ENCODE data around the gene GNA14.
"Not testable (repeated sequence)": the region's sequence is repeated elsewhere in the genome, so short reads cannot be mapped to it uniquely, and the experiment has no call there.

The GNA14 gene

GRCh38 chr9:77643871-77644270 lies 4.3 kb downstream of the GNA14 start:
- DNase-seq (ENCODE audit: low read depth in 2 of 2) = no peak

- DNase-seq (ENCODE audit: low read depth in 2 of 2) = no peak
Measured at GRCh38 chr9:77640741-77641580, 7.2 kb downstream of the GNA14 start.

DNA sequence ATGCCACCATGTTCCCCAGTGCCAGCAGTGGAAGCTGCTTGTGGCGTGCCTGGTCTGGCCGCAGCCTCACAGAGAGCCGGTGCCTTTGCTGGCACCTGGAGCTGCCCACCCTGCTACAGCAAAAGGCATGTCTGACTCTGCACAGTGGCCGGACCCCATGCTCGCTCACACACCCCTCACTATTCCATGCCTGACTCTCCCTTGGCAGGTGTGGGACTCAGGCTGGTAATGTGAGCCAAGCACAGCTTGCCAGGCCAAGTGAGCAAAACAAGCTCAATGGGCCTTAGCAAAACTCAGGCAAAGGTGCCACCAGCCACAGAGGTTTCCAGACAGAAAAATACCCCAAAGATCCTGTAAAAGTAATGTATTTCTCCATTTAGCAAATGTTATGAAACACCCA lies 15.5 kb downstream of the GNA14 start:
- no peak for DNase-seq (ENCODE audit: low read depth in 2 of 2)

- not testable (repeated sequence) for DNase-seq (ENCODE audit: low read depth in 2 of 2)
Measured at GRCh38 chr9:77628864-77629263, 19.3 kb downstream of the GNA14 start.

DNA sequence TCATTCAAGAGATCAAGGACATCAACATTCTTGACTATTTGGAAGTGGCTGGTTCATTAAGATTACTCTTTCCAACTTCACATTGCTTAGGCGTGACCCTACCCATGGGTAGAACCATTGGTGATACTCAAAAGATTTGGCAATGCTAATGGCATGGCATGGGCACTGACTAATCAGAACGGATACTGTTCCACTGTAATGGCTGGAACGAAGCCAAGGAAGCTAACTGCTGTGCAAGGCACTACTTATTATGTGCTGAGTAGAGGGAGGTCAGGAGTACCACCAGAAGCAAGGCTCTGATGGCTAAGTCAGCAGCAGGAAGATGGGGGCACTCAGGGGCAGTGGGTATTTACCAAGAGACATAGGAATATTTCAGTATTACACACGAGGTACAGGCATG lies 31.9 kb downstream of the GNA14 start:
- no peak for DNase-seq (ENCODE audit: low read depth in 2 of 2)

DNA sequence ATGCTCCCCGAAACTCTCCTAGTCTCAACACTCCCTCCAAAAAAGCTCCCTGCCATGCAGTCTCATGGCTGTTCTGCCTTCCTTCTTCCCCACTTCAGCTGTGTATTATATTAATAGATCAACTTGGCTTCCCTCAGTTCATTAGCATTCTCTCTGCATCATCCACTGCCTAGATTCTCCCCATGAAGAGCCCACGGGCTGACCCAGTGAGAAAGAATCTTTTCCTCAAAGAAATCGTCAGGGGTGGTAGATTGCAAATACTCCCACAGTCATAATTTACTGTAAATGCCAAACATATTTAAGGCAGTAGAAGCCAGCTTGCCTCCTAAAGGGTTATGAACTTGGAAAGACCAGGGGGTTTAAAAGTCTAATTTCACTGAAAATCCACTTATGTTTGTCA lies 33.5 kb downstream of the GNA14 start:
- DNase-seq (ENCODE audit: low read depth in 2 of 2) = no peak

GRCh38 chr9:77606526-77606925 lies 41.6 kb downstream of the GNA14 start:
- no peak for DNase-seq (ENCODE audit: low read depth in 2 of 2)

DNA sequence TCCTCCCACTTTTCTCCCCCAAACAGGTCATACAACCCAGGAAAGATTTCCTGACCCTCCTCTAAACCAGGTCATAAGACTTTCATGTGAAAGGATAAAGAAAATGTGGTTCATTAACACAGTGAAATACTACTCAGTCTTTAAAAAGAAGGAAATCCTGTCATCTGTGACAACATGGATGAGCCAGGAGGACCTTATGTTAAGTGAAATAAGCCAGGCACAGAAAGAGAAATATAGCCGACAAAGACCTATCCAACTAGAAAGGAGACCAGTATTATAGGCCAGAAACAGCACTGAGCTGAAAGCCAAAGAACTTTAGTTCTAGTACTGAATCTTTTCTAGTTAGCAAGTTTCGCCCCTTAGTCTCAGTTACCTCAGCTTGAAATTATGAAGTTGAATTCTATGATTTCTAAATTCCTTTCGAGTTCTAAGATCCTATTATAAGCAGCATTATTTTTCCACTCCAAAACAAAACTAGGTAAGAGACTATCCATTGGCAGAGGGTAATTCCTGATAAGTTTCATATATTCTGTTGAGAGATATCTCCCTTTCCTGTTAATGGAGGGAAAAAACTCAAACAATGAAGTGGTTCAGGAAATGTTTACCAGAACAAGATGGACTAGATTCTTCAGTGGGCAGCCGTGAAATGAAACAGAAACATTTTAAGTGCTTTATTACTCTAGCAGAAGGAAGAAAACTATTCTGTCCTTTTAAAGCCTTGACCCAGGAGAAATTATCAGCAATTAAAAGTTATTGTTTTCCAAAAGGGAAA lies 42.5 kb downstream of the GNA14 start:
- no peak for DNase-seq (ENCODE audit: low read depth in 2 of 2)

GRCh38 chr9:77604316-77604715 lies 43.8 kb downstream of the GNA14 start:
- no peak for DNase-seq (ENCODE audit: low read depth in 2 of 2)

DNA sequence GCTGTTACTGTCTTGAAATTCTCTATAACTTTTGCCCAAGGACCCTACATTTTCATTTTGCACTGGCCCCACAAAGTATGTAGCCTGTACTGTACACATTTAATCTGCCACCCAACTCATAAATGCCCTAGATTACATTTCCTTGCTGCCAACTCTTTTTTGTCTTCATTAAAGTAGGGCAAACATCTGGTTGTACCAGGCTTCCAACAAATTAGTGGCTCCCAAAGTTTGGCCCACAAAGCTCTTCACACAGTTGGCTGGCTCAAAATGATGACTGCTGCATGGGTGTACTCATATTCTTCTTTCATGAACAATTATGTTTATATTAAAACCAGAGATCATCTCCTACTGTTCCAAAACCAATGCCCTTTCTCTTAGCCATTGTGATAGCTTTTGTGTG lies 45.3 kb downstream of the GNA14 start:
- DNase-seq (ENCODE audit: low read depth in 2 of 2) = no peak

GRCh38 chr9:77601476-77602099 lies 46.5 kb downstream of the GNA14 start:
- no peak for DNase-seq (ENCODE audit: low read depth in 2 of 2)

DNA sequence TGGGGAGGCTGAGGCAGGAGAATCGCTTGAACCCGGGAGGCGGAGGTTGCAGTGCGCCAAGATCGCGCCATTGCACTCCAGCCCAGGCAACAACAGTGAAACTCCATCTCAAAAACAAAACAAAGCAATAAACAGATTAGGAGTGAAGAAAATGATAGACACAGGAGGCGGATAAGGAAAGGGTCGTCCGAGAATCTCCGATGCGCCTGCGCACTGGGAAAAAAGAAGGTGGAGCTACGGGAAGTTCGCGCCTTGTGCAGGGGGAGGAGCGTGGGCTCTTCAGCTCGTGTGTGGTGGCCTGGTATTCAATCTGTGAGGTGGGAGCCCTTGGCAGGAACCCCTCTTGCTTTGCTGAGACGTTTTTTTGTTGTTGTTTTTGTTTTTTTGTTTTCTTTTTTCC lies 47.3 kb downstream of the GNA14 start:
- no peak for DNase-seq (ENCODE audit: low read depth in 2 of 2)

GRCh38 chr9:77599492-77599891 lies 48.6 kb downstream of the GNA14 start:
- no peak for DNase-seq (ENCODE audit: low read depth in 2 of 2)

- no peak for DNase-seq (ENCODE audit: low read depth in 2 of 2)
Measured at GRCh38 chr9:77598991-77599390, 49.1 kb downstream of the GNA14 start.

DNA sequence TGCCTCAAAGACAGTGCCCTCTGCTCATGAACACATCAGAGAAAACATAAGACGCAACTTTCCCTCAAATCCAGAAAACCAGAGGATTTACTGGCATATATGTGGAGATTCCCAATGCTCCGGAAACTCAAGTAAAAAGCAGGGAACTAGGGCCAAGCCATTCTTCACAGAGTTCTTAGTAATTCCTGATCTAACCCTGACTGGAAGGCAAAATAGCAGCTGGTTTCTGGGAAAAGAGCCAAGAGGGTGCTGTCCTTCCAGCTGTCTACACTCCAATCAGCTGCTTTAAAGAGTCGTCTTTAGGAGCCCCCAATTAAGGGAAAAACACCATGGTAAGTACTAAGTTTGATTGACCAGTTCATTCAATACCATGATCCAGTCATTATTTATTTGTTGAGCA lies 49.6 kb downstream of the GNA14 start:
- no peak for DNase-seq (ENCODE audit: low read depth in 2 of 2)

- DNase-seq (ENCODE audit: low read depth in 2 of 2) = no peak
Measured at GRCh38 chr9:77597057-77597456, 51.1 kb downstream of the GNA14 start.

DNA sequence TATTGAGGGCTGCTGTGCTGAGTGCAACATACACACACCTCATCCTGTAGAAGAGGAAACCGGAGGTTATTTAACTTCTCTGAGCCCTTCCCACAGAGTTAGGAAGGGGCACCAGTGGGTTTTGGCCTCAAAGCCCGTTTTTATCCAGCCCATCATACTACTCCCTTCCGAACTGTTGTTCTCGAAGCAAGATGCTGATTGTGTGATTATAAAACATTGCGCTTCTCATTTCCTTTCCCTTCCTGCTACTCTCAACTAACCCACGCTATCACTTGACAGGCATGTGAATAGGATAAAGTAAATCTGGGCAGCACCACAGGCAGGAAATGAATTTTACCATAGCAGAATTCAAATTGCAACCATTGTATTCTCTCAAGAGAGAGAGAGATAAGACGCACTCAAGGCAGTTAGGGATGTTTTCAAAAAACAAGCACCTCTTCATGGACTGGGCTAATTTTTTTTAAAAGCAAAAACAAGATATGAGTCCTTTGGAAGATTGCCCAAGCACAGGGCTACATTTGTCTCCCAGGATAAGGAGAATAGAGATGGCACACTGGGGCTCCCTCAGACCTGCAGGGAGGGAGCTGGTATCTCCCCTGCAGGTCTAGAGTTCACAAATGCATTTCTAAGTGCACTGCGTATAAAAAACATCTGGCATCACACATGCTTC lies 52.6 kb downstream of the GNA14 start:
- no peak for DNase-seq (ENCODE audit: low read depth in 2 of 2)

GRCh38 chr9:77594963-77595362 lies 53.2 kb downstream of the GNA14 start:
- no peak for DNase-seq (ENCODE audit: low read depth in 2 of 2)

DNA sequence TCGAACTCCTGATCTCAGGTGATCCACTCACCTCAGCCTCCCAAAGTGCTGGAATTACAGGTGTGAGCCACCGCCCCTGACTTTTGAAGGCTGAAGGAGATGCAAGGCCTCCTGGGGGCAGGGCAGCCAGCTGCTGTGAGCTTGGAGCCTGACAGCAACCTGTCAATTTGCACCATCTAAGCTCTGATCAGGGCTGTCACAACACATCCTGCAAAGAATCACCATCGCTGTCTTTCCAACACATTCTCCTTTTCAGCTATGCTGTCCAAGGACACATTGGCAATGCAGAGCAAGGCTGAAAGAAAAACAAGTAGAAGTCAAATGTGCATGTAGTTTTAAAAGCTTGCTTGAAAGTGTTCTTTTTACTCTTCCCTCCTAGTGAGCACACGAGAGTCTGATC lies 54.6 kb downstream of the GNA14 start:
- no peak for DNase-seq (ENCODE audit: low read depth in 2 of 2)

DNA sequence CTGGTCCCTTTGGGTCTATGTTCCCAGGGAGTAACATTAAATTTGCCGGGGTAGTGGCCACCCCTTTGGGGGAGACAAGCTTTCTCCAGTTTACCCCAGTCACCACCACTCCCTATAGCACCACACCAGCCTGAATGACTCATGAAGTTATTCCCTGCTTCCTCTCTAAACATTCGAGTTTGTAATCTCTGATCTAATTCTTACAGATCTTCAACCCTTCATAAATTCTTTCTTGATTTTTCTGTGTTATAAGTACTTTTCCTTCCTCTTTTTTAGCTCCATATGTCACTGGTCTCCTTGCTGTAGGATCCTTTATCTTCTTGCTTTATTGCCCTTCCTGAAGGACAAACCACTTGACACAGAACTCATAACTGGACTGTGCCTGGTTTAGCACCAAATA lies 55.6 kb downstream of the GNA14 start:
- DNase-seq (ENCODE audit: low read depth in 2 of 2) = no peak

DNA sequence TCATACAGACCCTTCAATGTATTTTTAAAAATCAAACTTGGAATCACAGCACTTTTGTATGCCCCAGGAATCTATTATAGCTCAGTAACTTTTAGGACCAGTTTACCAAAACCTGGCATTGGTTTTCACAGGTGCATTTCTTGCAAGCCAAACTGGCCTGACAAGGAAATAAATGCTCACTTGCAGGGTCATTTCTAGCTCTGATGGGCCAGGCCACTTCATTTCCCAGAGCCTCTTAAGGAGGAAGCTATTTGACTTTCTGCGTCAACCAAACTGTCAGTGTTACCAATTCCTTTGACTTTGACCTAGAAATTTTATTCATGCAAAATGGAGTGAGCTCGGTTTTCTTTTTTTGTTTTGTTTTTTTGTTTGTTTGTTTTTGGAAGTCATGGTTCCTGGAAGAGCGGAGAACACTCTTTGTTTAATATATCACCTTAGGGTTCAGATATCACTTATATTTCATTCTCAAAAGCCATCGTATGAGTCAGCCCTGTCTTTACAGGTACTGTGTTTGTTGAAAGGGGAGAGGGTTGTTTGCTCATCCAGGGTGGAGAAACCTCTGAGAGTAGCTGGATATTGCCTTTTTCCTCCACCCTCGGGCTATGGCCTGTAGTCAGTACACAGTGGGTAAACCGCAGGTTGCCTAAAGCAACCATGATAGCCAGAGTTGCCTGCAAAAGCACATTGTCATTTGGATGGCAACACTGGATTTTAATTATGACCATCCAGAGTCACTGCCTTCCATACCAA lies 58.9 kb downstream of the GNA14 start:
- no peak for DNase-seq (ENCODE audit: low read depth in 2 of 2)

Data from stimulated activated CD4-positive, alpha-beta T cell treated with anti-CD3 and anti-CD28 coated beads, Interleukin-1b, Interleukin-23, amount 100 ng/mL, for 1 hour (primary cell).